Hematopoietic multipotent progenitor cell treated with erythropoietin and hydrocortisone succinate and interleukin-3 and kit ligand, for 17 days (in vitro differentiated cells): ENCODE results near the gene SERPINB3.
"Not testable (repeated sequence)": the region's sequence is repeated elsewhere in the genome, so short reads cannot be mapped to it uniquely, and the experiment has no call there.

ENCODE experiments used
- DNase-seq: peaks from one replicate; pipeline ENCODE4 v3.0.0-alpha.2; 2015; ENCODE audit warnings: low spot score

The SERPINB3 gene

DNA sequence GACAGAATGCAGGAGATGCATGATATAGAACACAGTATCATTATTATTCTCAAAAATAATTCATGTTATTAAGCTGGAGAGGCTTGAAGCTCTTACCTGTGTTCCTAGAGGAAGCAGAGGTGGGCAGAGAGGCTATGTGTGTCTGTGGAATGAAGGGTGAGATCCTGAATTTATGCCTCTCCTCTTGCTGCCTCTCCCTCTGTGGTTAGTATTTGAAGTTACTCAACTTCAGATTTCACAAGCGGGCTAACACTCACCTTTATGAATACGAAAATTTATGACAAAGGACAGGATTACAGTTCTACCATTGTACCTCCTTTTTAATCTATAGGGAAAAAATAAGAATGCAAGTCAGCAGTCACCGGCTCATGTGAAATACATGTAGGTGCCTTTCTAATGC is at the start of gene SERPINB3:
SERPINB3 (minus strand) TSS at position 144 of the 400 bp plus-strand sequence. CDS start 677 bp downstream, outside the sequence.
- DNase-seq, result not testable (repeated sequence)

- DNase-seq, result no peak
Observed at GRCh38 chr18:63708650-63709049, 47.0 kb upstream of the SERPINB3 start.

- DNase-seq, result no peak
Observed at GRCh38 chr18:63707816-63708215, 46.1 kb upstream of the SERPINB3 start.

DNA sequence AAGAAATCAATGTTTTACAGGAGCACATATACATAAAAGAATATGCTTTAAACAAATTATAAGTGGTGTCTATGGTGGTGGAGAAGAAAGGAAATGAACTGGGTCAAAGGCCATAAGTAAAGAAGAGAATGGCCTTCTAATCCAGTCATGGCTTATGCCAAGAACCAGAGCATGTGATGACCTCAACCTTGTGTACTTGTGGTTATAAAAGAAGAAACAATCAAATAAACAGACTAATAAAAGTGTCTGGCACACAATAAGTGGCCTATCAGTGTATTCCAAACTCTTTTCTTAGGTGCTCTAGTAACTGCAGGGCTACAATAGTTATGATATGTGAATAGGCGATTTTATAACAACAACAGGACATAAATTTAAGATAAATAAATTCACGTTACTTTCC is 43.7 kb upstream of the SERPINB3 start:
- no peak for DNase-seq

- no peak for DNase-seq
Observed at GRCh38 chr18:63702660-63703059, 41.0 kb upstream of the SERPINB3 start, which contains the start of gene SERPINB11. TSS of gene SERPINB11 (plus strand) at chr18:63702960. CDS start at chr18:63710194, 7,234 bp downstream.

- no peak for DNase-seq
Observed at GRCh38 chr18:63701952-63702351, 40.3 kb upstream of the SERPINB3 start.

DNA sequence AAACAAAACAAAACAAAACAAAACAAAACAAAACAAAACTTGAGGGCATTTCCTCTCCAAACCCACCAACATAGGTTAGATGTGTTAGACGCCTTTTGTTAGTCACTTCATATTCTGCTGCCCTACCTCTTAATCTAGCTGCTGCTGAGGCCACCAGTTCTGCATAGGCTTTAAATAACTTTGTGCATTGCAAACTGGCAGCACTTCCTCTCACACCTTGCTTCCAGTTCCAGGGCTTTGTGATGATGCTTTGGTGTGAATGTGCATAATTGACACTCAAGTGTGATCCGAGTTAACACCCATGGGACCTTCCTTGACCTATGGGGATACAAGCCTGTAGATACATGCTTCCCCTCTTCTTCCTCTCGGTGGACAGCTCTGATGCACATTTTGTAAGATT is 38.8 kb upstream of the SERPINB3 start:
- no peak for DNase-seq

DNA sequence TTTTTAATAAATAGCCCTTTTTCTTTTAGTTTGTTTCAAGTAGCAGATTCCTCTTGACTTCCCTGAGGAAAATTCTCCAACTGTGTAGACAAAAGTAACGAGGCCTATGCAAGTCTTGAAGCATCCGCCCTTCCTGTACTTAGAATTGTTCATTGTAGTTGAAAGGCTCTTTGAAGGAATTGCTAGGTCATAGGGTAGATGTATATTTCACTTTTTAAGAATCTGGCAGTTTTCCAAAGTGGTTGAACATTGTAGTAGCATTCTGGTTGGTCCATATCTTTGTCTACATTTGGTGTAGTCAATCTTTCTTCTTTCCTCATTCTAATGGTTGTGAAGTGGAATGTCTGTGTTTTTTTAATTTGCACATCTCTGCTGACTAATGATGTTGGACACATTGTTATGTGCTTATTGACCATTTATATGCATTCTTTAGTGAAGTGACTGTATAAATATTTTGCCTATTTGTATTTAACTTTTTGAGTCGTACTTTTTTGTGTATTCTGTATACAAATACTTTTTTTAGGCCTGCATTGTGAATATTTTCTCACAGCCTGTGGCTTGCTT is 35.5 kb upstream of the SERPINB3 start:
- DNase-seq, result no peak

DNA sequence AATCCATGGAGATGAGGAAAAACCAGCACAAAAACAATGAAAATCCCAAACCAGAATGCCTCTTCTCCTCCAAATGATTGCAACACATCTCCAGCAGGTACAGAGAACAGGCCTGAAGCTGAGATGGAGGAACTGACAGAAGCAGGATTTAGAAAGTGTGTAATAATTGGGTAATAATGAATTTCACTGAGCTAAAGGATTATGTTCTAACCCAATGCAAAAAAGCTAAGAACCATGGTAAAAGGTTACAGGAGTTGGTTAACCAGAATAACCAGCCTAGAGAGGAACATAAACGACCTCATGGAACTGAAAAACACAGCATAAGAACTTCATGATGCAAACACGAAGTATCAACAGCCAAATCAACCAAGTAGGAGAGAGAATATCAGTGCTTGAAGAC is 27.4 kb upstream of the SERPINB3 start:
- DNase-seq, result no peak

- DNase-seq, result no peak
Observed at GRCh38 chr18:63686871-63687270, 25.2 kb upstream of the SERPINB3 start.

- DNase-seq, result no peak
Observed at GRCh38 chr18:63684718-63685117, 23.0 kb upstream of the SERPINB3 start.

DNA sequence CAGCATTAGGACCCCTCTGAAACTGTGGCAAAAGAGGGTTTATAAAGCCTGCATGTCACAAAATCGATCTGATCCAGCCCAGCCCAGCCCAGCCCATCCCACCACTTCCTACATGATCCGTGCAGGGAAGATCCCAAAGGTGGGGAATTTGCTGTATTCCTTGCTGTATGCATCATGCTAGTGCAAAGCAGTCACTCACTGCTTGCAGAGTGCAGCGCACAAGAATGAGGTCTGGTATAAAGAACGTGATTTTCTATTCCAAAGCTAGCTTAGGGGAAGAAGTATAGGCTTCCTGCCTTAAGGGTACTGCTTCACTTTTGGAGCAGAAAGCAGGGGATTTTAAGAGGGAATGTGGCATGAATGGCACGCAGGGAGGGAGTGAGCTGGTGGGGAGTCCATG is 22.2 kb upstream of the SERPINB3 start:
- no peak for DNase-seq

DNA sequence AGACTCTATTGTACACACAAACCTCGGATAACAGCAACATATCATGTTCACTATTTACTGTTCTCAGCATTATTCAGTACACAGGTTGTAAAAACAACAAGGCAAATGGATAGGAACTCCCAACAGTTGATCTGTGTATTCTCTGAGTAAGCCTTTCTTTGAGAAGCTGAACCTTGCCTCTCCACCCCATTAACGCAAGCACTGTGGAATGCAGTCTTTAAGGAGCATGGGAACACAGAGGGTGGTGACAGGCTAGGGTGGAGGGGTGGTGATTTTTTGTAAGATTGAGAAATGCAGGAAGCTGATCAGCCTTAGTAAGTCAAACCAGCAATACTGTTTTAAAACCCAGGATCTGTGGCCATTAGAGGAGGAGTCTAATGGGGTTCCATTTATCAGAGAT is 21.5 kb upstream of the SERPINB3 start:
- no peak for DNase-seq

GRCh38 chr18:63681449-63682340 is 20.0 kb upstream of the SERPINB3 start:
- no peak for DNase-seq

DNA sequence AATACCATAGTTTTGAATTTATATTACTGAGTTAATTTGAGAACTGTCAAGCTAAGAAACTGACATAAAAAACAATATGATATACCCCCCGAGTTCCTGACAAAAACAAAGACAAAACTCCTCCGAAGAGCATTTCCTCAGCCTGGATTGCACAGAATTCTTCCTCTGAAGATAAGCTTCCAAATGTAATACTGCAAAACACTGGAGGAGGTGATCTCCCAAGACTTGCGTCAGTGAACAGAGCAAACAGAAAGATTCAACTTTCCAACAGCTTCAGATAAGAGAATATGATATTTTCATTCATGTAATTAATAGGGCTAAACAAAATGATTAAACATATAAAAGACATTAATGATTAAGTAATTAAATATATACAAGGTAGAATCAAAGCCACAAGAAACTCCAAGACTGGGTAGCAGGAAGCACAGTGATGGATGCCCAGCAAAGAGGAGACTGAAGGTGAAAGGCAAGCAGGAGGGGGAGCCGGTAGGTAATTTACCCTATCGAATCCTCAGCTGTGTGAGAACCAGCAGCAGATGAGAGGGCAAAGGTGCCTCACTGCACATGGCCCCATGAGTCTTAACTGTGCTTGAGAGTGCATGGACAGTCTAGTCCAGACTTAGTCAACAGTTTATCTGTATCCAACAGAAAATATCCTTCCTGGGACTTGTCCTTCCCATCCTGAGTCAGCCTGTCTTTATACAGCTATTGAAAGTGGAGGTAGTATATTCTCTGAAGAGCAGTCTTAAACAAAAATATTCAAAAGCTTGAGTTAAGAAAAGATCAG is 18.3 kb upstream of the SERPINB3 start:
- no peak for DNase-seq

GRCh38 chr18:63677500-63678225 is 16.0 kb upstream of the SERPINB3 start:
- DNase-seq, result no peak

DNA sequence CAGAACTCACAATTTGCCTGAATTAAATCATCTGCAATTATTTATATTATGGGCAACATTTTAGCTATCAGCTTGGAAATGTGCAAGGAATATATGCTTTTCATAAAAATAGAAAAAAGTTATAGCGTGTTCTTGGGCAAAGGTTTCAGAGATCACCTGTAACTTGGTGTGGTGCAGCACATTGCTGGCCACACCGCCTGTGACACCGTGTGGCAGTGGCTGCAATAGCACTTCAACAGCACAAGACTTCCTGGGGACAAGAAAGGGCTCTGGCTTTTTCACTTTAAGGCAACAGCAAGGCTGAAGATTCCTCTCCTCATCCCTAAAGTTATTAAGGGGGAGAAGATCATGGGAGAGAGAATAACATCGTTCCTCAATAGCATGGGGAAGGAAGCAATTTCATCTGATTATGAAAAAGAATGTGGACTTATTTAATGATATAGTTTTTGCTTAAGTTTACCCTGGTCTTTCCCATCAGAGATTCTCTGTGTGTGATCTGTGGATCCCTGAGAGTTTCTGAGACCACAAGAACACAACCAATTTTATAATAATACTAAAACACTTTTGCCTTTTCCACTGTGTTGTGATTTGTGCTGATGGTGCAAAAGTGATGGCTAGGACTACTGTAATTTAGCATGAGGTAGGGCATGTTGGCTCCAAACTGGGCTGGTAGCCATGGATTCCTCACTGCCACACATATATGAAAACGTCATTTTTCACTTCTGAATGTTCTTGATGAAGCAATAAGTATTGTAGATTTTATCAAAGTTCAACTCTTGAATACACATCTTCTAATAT is 15.0 kb upstream of the SERPINB3 start:
- DNase-seq, result no peak

GRCh38 chr18:63664571-63664970 is 2.9 kb upstream of the SERPINB3 start:
- no peak for DNase-seq

- DNase-seq, result not testable (repeated sequence)
Observed at GRCh38 chr18:63658920-63659319, 2.8 kb downstream of the SERPINB3 start.

- DNase-seq, result not testable (repeated sequence)
Observed at GRCh38 chr18:63650271-63650670, 11.4 kb downstream of the SERPINB3 start.

- no peak for DNase-seq
Observed at GRCh38 chr18:63648241-63648640, 13.5 kb downstream of the SERPINB3 start.
